ENCODE results near the gene RASGEF1C.

- TF ChIP-seq POLR2A (IDR thresholded peaks at IDR 0.05) = no peak
- TF ChIP-seq CTCF (IDR thresholded peaks at IDR 0.05 in 8 of 11, conservative IDR thresholded peaks at IDR 0.05 in 3 of 11) = no peak
- TF ChIP-seq POLR2AphosphoS5 (IDR thresholded peaks at IDR 0.05) = no peak
These were observed 34.4 kb downstream of the RASGEF1C start for GRCh38 chr5:180174587-180174972.
